DOHH2 (cell line): ENCODE results near the gene MCF2L.

ENCODE experiments used
- H3F3A ChIP-seq: fragments of 200-600 bp; sonication (generic), shearing (Covaris generic); 2 replicates; pipeline ENCODE4 v1.6.0; 2016; ENCODE audit warnings: antibody characterized with exemption, mild to moderate bottlenecking; ENCODE audit not compliant: control insufficient read depth, insufficient read depth
- H3K27ac ChIP-seq: fragments of 200-600 bp; sonication (generic); 2 replicates; pipeline ENCODE4 v1.5.1; 2014; ENCODE audit warnings: low read depth, mild to moderate bottlenecking, low read length, moderate library complexity
- H3K27me3 ChIP-seq: fragments of 200-600 bp; sonication (generic); 2 replicates; pipeline ENCODE4 v1.6.1; 2014; ENCODE audit warnings: mild to moderate bottlenecking, low read length, mixed read lengths; ENCODE audit not compliant: control insufficient read depth
- H3K36me3 ChIP-seq: fragments of 200-600 bp; sonication (generic); 2 replicates; pipeline ENCODE4 v1.6.1; 2014; ENCODE audit warnings: mild to moderate bottlenecking, low read length, moderate library complexity, mixed read lengths; ENCODE audit not compliant: control insufficient read depth
- H3K4me1 ChIP-seq: fragments of 200-600 bp; sonication (generic); 2 replicates; pipeline ENCODE4 v1.6.1; 2014; ENCODE audit warnings: mild to moderate bottlenecking, low read length, mixed read lengths; ENCODE audit not compliant: control insufficient read depth
- H3K4me2 ChIP-seq: fragments of 200-600 bp; sonication (generic); 2 replicates; pipeline ENCODE4 v1.6.0; 2014; ENCODE audit warnings: mild to moderate bottlenecking, low read length, moderate library complexity
- H3K4me3 ChIP-seq: fragments of 200-600 bp; sonication (generic); 2 replicates; pipeline ENCODE4 v1.5.1; 2014; ENCODE audit warnings: mild to moderate bottlenecking, low read length, mixed read lengths
- H3K79me2 ChIP-seq: fragments of 200-600 bp; sonication (generic); 2 replicates; pipeline ENCODE4 v1.6.1; 2014; ENCODE audit warnings: mild to moderate bottlenecking, low read length, mixed read lengths; ENCODE audit not compliant: control insufficient read depth
- H3K9me2 ChIP-seq: fragments of 200-600 bp; sonication (generic); replicated peaks from 2 replicates; pipeline ENCODE4 v1.6.1; 2014; ENCODE audit warnings: mild to moderate bottlenecking, low read length, mixed read lengths; ENCODE audit not compliant: control insufficient read depth
- H3K9me3 ChIP-seq: fragments of 200-600 bp; sonication (generic); 2 replicates; pipeline ENCODE4 v1.6.1; 2014; ENCODE audit warnings: antibody characterized with exemption, low read length, mixed read lengths; ENCODE audit not compliant: control insufficient read depth, insufficient read depth
- H4K20me1 ChIP-seq: fragments of 200-600 bp; sonication (generic); 2 replicates; pipeline ENCODE4 v1.6.0; 2014; ENCODE audit warnings: low read depth, mild to moderate bottlenecking, antibody characterized with exemption, low read length, moderate library complexity; ENCODE audit not compliant: control insufficient read depth, insufficient read depth
- EZH2phosphoT487 ChIP-seq: fragments of 200-600 bp; sonication (generic); IDR thresholded peaks from 2 replicates; pipeline ENCODE4 v1.6.1; 2017; ENCODE audit warnings: borderline replicate concordance, mild to moderate bottlenecking, antibody characterized with exemption, low read length, moderate library complexity, mixed read lengths
- TF ChIP-seq, protein P1 (sequence below): fragments of 200-600 bp; sonication (generic); IDR thresholded peaks from one replicate; pipeline ENCODE4 v1.5.1; 2014; ENCODE audit warnings: antibody characterized with exemption, mild to moderate bottlenecking, low read depth, low read length; ENCODE audit not compliant: poor library complexity, severe bottlenecking

MCF2L gene

DNA sequence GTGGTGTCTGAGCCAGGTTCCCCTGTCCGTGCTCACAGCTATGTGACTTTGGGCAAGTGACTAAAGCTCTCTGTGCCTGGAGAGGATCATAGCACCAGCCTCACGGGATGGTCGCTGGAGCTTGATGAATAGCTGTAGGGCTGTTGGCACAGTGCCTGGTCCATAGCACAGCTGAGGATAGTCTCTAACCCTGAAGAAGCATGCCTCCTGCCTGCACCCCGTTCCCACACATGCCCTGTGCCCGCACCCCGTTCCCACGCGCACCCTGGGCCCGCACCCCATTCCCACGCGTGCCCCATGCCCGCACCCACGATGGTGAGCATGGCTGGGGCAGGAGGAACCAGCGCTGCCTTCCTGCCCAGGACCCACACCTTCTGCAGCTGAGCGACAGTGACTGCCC is 72.9 kb downstream of the MCF2L start:
- Histone ChIP-seq H3K9me3 (no peaks in the 10 kb centered on the region), H3K4me1 (no peaks in the 10 kb centered on the region), H3K9me2 (no peaks in the 10 kb centered on the region), H3K4me2 (no peak overlapping the region), H3K27ac (no peak overlapping the region), H3K79me2 (no peaks in the 10 kb centered on the region), H4K20me1 (no peaks in the 10 kb centered on the region), H3K4me3 (no peak overlapping the region), H3F3A (no peaks in the 10 kb centered on the region), H3K36me3 (no peaks in the 10 kb centered on the region), H3K27me3 (no peaks in the 10 kb centered on the region)
- no peak for TF ChIP-seq EZH2phosphoT487
- TF ChIP-seq, protein P1, sequence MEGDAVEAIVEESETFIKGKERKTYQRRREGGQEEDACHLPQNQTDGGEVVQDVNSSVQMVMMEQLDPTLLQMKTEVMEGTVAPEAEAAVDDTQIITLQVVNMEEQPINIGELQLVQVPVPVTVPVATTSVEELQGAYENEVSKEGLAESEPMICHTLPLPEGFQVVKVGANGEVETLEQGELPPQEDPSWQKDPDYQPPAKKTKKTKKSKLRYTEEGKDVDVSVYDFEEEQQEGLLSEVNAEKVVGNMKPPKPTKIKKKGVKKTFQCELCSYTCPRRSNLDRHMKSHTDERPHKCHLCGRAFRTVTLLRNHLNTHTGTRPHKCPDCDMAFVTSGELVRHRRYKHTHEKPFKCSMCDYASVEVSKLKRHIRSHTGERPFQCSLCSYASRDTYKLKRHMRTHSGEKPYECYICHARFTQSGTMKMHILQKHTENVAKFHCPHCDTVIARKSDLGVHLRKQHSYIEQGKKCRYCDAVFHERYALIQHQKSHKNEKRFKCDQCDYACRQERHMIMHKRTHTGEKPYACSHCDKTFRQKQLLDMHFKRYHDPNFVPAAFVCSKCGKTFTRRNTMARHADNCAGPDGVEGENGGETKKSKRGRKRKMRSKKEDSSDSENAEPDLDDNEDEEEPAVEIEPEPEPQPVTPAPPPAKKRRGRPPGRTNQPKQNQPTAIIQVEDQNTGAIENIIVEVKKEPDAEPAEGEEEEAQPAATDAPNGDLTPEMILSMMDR, result no peak

DNA sequence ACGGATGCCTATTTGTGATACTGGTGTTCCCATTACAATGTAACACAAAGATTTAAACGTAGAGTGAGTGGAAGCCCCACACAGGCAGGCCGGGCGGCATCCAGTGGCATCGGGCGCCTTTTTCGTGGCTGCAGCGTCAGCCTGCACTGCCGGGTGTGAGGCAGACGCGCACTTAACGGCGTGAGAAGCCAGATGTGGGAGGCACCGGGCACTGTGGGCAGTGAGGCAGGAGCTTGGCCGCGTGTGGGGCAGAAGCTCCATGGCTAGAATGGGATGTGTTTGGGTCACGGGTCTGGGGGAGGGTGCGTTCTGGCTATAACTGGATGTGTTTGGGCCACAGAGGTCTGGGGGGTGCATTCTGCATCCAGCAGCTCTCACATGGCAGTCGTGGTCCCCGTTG is 73.4 kb downstream of the MCF2L start:
- Histone ChIP-seq H3K4me3 (no peak overlapping the region), H3K79me2 (no peaks in the 10 kb centered on the region), H3K36me3 (no peaks in the 10 kb centered on the region), H3K4me1 (no peaks in the 10 kb centered on the region), H3K9me3 (no peaks in the 10 kb centered on the region), H3K27ac (no peak overlapping the region), H3F3A (no peaks in the 10 kb centered on the region), H3K27me3 (no peaks in the 10 kb centered on the region), H3K9me2 (no peaks in the 10 kb centered on the region), H4K20me1 (no peaks in the 10 kb centered on the region), H3K4me2 (no peak overlapping the region)
- TF ChIP-seq, protein P1, result no peak

DNA sequence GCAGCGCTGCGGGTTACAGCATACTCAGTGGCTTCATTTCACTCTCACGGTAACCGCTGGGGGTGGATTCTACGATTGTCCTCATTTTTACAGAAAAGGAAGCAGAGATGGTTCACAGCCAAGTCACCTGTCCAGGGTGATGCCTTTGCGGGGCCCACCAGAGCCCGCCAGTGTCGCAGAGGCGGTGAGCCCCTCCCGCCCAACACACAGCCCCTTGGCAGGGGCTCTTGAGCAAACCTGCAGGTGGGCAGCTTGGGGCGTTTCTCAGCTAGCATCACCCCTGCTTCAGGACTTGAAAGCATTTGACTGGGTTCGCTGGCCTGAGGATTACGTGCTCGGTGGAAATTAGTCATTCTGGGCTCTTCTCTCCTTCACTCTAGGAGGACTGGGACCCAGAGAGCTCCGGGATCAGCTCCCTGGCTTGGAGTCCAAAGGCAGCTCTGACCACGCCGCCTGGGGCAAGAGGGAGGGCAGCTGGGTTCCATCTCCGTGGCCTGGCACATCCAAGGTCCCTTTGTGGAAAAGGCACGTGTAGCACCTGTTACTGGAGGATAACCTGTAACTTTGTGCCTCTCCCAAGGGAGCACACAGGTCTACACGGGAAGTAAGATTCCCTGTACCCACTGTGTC is 74.1 kb downstream of the MCF2L start:
- Histone ChIP-seq H3K4me1 (no peaks in the 10 kb centered on the region), H3K27ac (no peak overlapping the region), H3K27me3 (no peaks in the 10 kb centered on the region), H3K36me3 (no peaks in the 10 kb centered on the region), H3K9me3 (no peaks in the 10 kb centered on the region), H3F3A (no peaks in the 10 kb centered on the region), H4K20me1 (no peaks in the 10 kb centered on the region), H3K4me3 (no peak overlapping the region), H3K9me2 (no peaks in the 10 kb centered on the region), H3K4me2 (no peak overlapping the region), H3K79me2 (no peaks in the 10 kb centered on the region)
- TF ChIP-seq, protein P1, result no peak
- TF ChIP-seq EZH2phosphoT487, result no peak

GRCh38 chr13:113043931-113044330 is 74.9 kb downstream of the MCF2L start:
- H3K27me3 ChIP-seq, result no peaks in the 10 kb centered on the region
- H3F3A ChIP-seq, result no peaks in the 10 kb centered on the region
- H3K79me2 ChIP-seq, result no peaks in the 10 kb centered on the region
- no peaks in the 10 kb centered on the region for H3K36me3 ChIP-seq
- no peak overlapping the region for H3K27ac ChIP-seq
- TF ChIP-seq EZH2phosphoT487, result no peak
- TF ChIP-seq, protein P1, result no peak
- H3K4me2 ChIP-seq, result no peak overlapping the region
- H3K4me3 ChIP-seq, result no peak overlapping the region
- H3K4me1 ChIP-seq, result no peaks in the 10 kb centered on the region
- no peaks in the 10 kb centered on the region for H3K9me3 ChIP-seq
- no peaks in the 10 kb centered on the region for H3K9me2 ChIP-seq
- no peaks in the 10 kb centered on the region for H4K20me1 ChIP-seq
